ENCODE results near the gene OR2B6.

Gene OR2B6

GRCh38 chr6:28001351-28001750 is 44.3 kb downstream of the OR2B6 start:
- DNase-seq = no peak

GRCh38 chr6:28001751-28002150 is 44.7 kb downstream of the OR2B6 start:
- DNase-seq = no peak

- DNase-seq = no peak
These were observed 45.1 kb downstream of the OR2B6 start for GRCh38 chr6:28002161-28002560.

- DNase-seq = no peak
These were observed 46.0 kb downstream of the OR2B6 start for GRCh38 chr6:28003059-28003458.

GRCh38 chr6:28003661-28004060 is 46.6 kb downstream of the OR2B6 start:
- DNase-seq = no peak

- no peak for DNase-seq
These were observed 47.5 kb downstream of the OR2B6 start for GRCh38 chr6:28004350-28005151.

GRCh38 chr6:28005152-28005890 is 48.3 kb downstream of the OR2B6 start:
- no peak for DNase-seq

GRCh38 chr6:28005975-28006374 is 48.9 kb downstream of the OR2B6 start:
- no peak for DNase-seq
